ENCODE measurements around the gene NPAS2. TPM values are rescaled to one million over a fixed set of nuclear protein-coding genes. Genes with fewer than 3 reads are reported as not detected.
A peak's percentile ranks its signal among the peaks of the same experiment; 100 is the strongest.

Gene NPAS2
- total RNA-seq, 4 donors from 2014 or later: 63.0 to 134 (median 115) TPM

GRCh38 chr2:100919316-100919715, 99.4 kb downstream of the NPAS2 start:
- in situ Hi-C loops (cut with MboI; ENCODE audit: low pct_ligation_motif_present in 1 of 4, low pct_unique_long_range_greater_than_20kb in 1 of 4, low sequenced_read_pairs in 3 of 4) (no loop called here), intact Hi-C loops (cut with DNase I; ENCODE audit: low total_unique reads) (no loop called here)
- Histone ChIP-seq H3K27me3 (no peaks in the 10 kb centered on the region), H3K4me1 (peaks cover 0 to 3% (median 0%) of the 10 kb centered on the region in 4 donors), H3K4me3 (no peak overlapping the region), H3K36me3 (no peaks in the 10 kb centered on the region), H3K9me3 (no peaks in the 10 kb centered on the region), H3K27ac (no peak overlapping the region)
- no peak for DNase-seq
- 67 to 68% methylated on average over 15 to 16 of the region's 16 CpGs for WGBS, 2 donors (ENCODE audit: low coverage in 1 of 2)
- TF ChIP-seq CTCF (IDR thresholded peaks at IDR 0.05) (peak in 1 of 5 experiments; percentile 18), EP300 (IDR thresholded peaks at IDR 0.05; ENCODE audit: low read depth) (no peak)

GRCh38 chr2:100921685-100922161, 101.8 kb downstream of the NPAS2 start:
- H3K4me3 ChIP-seq: no peak overlapping the region
- no peaks in the 10 kb centered on the region for H3K36me3 ChIP-seq
- peaks cover 0 to 6% (median 0%) of the 10 kb centered on the region in 4 donors for H3K4me1 ChIP-seq
- no peaks in the 10 kb centered on the region for H3K9me3 ChIP-seq
- no peak for DNase-seq
- in situ Hi-C loops (cut with MboI; ENCODE audit: low pct_ligation_motif_present in 1 of 4, low pct_unique_long_range_greater_than_20kb in 1 of 4, low sequenced_read_pairs in 3 of 4) (no loop called here), intact Hi-C loops (cut with DNase I; ENCODE audit: low total_unique reads) (loop anchor here (1.0 kb wide), 1 partner anchor 31 kb away; no protein-coding TSS in a partner anchor)
- no peak for TF ChIP-seq POLR2AphosphoS5 (IDR thresholded peaks at IDR 0.05)
- no peak for TF ChIP-seq POLR2A (IDR thresholded peaks at IDR 0.05)
- TF ChIP-seq CTCF (IDR thresholded peaks at IDR 0.05): no peak
- TF ChIP-seq EP300 (IDR thresholded peaks at IDR 0.05; ENCODE audit: low read depth): no peak
- H3K27me3 ChIP-seq: no peaks in the 10 kb centered on the region
- 87 to 91% methylated on average over 6 of the region's 6 CpGs for WGBS, 2 donors (ENCODE audit: low coverage in 1 of 2)
- H3K27ac ChIP-seq: no peak overlapping the region

GRCh38 chr2:100923461-100924060, 103.6 kb downstream of the NPAS2 start:
- in situ Hi-C loops (cut with MboI; ENCODE audit: low pct_ligation_motif_present in 1 of 4, low pct_unique_long_range_greater_than_20kb in 1 of 4, low sequenced_read_pairs in 3 of 4): no loop called here
- TF ChIP-seq POLR2AphosphoS5 (IDR thresholded peaks at IDR 0.05): no peak
- no peak for TF ChIP-seq EP300 (IDR thresholded peaks at IDR 0.05; ENCODE audit: low read depth)
- no peak for TF ChIP-seq CTCF (IDR thresholded peaks at IDR 0.05)
- no peak for TF ChIP-seq POLR2A (IDR thresholded peaks at IDR 0.05)
- DNase-seq: no peak
- Histone ChIP-seq H3K27ac (peak overlapping the region in 2 of 4 donors; percentile 66 to 75), H3K9me3 (no peaks in the 10 kb centered on the region), H3K4me1 (peaks cover 0 to 6% (median 0%) of the 10 kb centered on the region in 4 donors), H3K36me3 (no peaks in the 10 kb centered on the region), H3K27me3 (no peaks in the 10 kb centered on the region), H3K4me3 (no peak overlapping the region)
- intact Hi-C loops (cut with DNase I; ENCODE audit: low total_unique reads): no loop called here
- WGBS, 2 donors (ENCODE audit: low coverage in 1 of 2): 79 to 100% methylated on average over 1 to 9 of the region's 9 CpGs

GRCh38 chr2:100924122-100924519, 104.2 kb downstream of the NPAS2 start:
- Histone ChIP-seq H3K9me3 (no peaks in the 10 kb centered on the region), H3K27ac (peak overlapping the region; percentile 53 to 75 (median 64)), H3K36me3 (no peaks in the 10 kb centered on the region), H3K4me1 (peaks cover 0 to 6% (median 0%) of the 10 kb centered on the region in 4 donors), H3K4me3 (no peak overlapping the region), H3K27me3 (no peaks in the 10 kb centered on the region)
- DNase-seq: no peak
- intact Hi-C loops (cut with DNase I; ENCODE audit: low total_unique reads) (no loop called here), in situ Hi-C loops (cut with MboI; ENCODE audit: low pct_ligation_motif_present in 1 of 4, low pct_unique_long_range_greater_than_20kb in 1 of 4, low sequenced_read_pairs in 3 of 4) (no loop called here)
- 84 to 100% methylated on average over 1 of the region's 1 CpG for WGBS, 2 donors (ENCODE audit: low coverage in 1 of 2)
- TF ChIP-seq POLR2A (IDR thresholded peaks at IDR 0.05) (no peak), POLR2AphosphoS5 (IDR thresholded peaks at IDR 0.05) (no peak), EP300 (IDR thresholded peaks at IDR 0.05; ENCODE audit: low read depth) (no peak), CTCF (IDR thresholded peaks at IDR 0.05) (no peak)

Measured in transverse colon (tissue), 4 donors.